ENCODE data around the gene CYP26C1. TPM values are rescaled to one million over a fixed set of nuclear protein-coding genes. Genes with fewer than 3 reads are reported as not detected.

Gene CYP26C1
- total and polyA plus RNA-seq, 2 donors from 2014 or later: 0.09 to 0.35 TPM

GRCh38 chr10:93081318-93081717, 20.7 kb downstream of the CYP26C1 start:
- no peak for FAIRE-seq
- no peak for TF ChIP-seq CTCF (IDR thresholded peaks at IDR 0.05; ENCODE audit: borderline replicate concordance, extremely low read depth, insufficient read depth)
- H3K4me1 ChIP-seq (ENCODE audit: control insufficient read depth in 2 of 3, insufficient read depth in 2 of 3, low read depth in 1 of 3, low read length in 3 of 3): no peaks in the 10 kb centered on the region
- intact Hi-C loops (cut with DNase I): no loop called here
- no peaks in the 10 kb centered on the region for H3K9me3 ChIP-seq (ENCODE audit: control insufficient read depth in 2 of 3, insufficient read depth in 1 of 3, low read length in 3 of 3)
- H3K27ac ChIP-seq (ENCODE audit: low read depth in 2 of 2, low read length in 2 of 2): no peak overlapping the region
- H3K27me3 ChIP-seq (ENCODE audit: control insufficient read depth, insufficient read depth, low read length): peaks cover 17% of the 10 kb centered on the region
- no peak overlapping the region for H3K4me3 ChIP-seq (ENCODE audit: low read length in 3 of 3)
- H3K36me3 ChIP-seq (ENCODE audit: control insufficient read depth in 2 of 3, insufficient read depth in 3 of 3, low read length in 3 of 3): no peaks in the 10 kb centered on the region
- DNase-seq: no peak
- H3K9ac ChIP-seq (ENCODE audit: low read length in 3 of 3): no peak overlapping the region

GRCh38 chr10:93081834-93082233, 21.2 kb downstream of the CYP26C1 start:
- TF ChIP-seq CTCF (IDR thresholded peaks at IDR 0.05; ENCODE audit: borderline replicate concordance, extremely low read depth, insufficient read depth): no peak
- no peak overlapping the region for H3K27ac ChIP-seq (ENCODE audit: low read depth in 2 of 2, low read length in 2 of 2)
- H3K4me1 ChIP-seq (ENCODE audit: control insufficient read depth in 2 of 3, insufficient read depth in 2 of 3, low read depth in 1 of 3, low read length in 3 of 3): no peaks in the 10 kb centered on the region
- H3K9ac ChIP-seq (ENCODE audit: low read length in 3 of 3): no peak overlapping the region
- H3K9me3 ChIP-seq (ENCODE audit: control insufficient read depth in 2 of 3, insufficient read depth in 1 of 3, low read length in 3 of 3): no peaks in the 10 kb centered on the region
- intact Hi-C loops (cut with DNase I): no loop called here
- no peaks in the 10 kb centered on the region for H3K36me3 ChIP-seq (ENCODE audit: control insufficient read depth in 2 of 3, insufficient read depth in 3 of 3, low read length in 3 of 3)
- H3K27me3 ChIP-seq (ENCODE audit: control insufficient read depth, insufficient read depth, low read length): peaks cover 12% of the 10 kb centered on the region
- no peak overlapping the region for H3K4me3 ChIP-seq (ENCODE audit: low read length in 3 of 3)
- FAIRE-seq (no peak), DNase-seq (peak in 1 of 5 donors; percentile 59)

- DNase-seq: no peak
- Histone ChIP-seq H3K9ac (ENCODE audit: low read length in 3 of 3) (no peak overlapping the region), H3K27me3 (ENCODE audit: control insufficient read depth, insufficient read depth, low read length) (no peaks in the 10 kb centered on the region), H3K36me3 (ENCODE audit: control insufficient read depth in 2 of 3, insufficient read depth in 3 of 3, low read length in 3 of 3) (no peaks in the 10 kb centered on the region), H3K4me3 (ENCODE audit: low read length in 3 of 3) (no peak overlapping the region), H3K9me3 (ENCODE audit: control insufficient read depth in 2 of 3, insufficient read depth in 1 of 3, low read length in 3 of 3) (no peaks in the 10 kb centered on the region), H3K4me1 (ENCODE audit: control insufficient read depth in 2 of 3, insufficient read depth in 2 of 3, low read depth in 1 of 3, low read length in 3 of 3) (no peaks in the 10 kb centered on the region), H3K27ac (ENCODE audit: low read depth in 2 of 2, low read length in 2 of 2) (no peak overlapping the region)
- TF ChIP-seq CTCF (IDR thresholded peaks at IDR 0.05; ENCODE audit: borderline replicate concordance, extremely low read depth, insufficient read depth): no peak
- FAIRE-seq: no peak
- intact Hi-C loops (cut with DNase I): no loop called here
Measured at GRCh38 chr10:93083743-93084539, 23.3 kb downstream of the CYP26C1 start.

Measured in kidney (tissue), 14 donors.